Kidney epithelial cell (primary cell): Measurements from ENCODE around the gene UHMK1. TPM values are rescaled to one million over a fixed set of nuclear protein-coding genes. Genes with fewer than 3 reads are reported as not detected.

Experiments used
- DNase-seq: peaks from one replicate; pipeline ENCODE4 v3.0.0-alpha.2; 2010; ENCODE audit warnings: low read depth
- H3K27me3 ChIP-seq: 2 replicates; pipeline ENCODE4 v1.6.0; 2011; ENCODE audit warnings: low read length; ENCODE audit not compliant: control insufficient read depth, insufficient read depth
- H3K36me3 ChIP-seq: 2 replicates; pipeline ENCODE4 v1.5.1; 2011; ENCODE audit warnings: low read length; ENCODE audit not compliant: control insufficient read depth, insufficient read depth
- H3K4me3 ChIP-seq: 2 replicates; pipeline ENCODE4 v1.5.1; 2011; ENCODE audit warnings: low read depth, mild to moderate bottlenecking, control low read depth, low read length
- CTCF ChIP-seq: IDR thresholded peaks from 2 replicates; pipeline ENCODE4 v1.5.1; 2011; ENCODE audit warnings: mild to moderate bottlenecking, moderate library complexity, low read length, control low read depth, inconsistent platforms; ENCODE audit not compliant: insufficient read depth, poor library complexity, severe bottlenecking
- total RNA-seq: library from RNA; depleted of rRNA; stranded (reverse); fragments of >200 nt; gene quantifications from 2 replicates; pipeline ENCODE4 v1.2.3, GENCODE V29; 2015

Gene UHMK1
- total RNA-seq, 1 donor from 2014 or later: 61.2 TPM

DNA sequence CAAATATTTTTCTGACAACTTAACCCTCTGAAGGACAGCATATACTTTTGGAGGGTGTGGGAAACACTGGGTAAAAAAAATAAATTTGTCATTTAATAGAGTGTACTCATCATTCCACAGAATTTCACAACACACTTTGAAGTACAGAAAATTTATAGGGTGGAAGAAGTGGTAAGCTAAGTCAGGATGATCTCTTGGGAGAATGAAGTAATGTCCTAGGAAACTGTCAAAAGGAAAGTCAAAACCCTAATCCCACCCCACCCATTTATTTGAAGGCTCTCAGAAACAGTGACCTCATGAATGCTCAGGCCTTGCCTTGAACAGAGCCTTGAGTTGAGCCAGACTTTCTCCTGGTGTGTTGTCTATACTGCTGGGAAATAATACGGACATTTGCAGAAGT, 56.6 kb downstream of the UHMK1 start:
- DNase-seq: no peak
- no peak for TF ChIP-seq CTCF
- no peak overlapping the region for H3K4me3 ChIP-seq
- no peaks in the 10 kb centered on the region for H3K36me3 ChIP-seq
- H3K27me3 ChIP-seq: no peaks in the 10 kb centered on the region

DNA sequence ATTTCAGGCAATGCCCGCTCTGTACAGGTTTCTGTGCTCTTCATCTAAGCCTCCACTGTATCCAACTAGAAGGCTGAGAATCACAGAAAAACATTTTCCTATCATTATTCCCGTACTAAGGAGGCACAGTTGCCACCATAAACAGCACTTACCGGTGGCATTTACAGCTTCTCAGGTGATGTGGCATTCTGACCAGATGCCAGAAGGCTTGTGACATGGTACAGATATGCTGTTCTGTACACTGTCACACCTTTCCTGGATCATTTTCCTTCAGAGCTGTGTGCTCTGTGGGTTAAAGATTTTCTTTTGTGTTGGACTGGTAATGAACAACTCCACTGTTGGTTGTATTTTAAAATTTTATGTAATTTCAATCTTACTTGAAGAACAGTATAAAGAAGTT, 59.9 kb downstream of the UHMK1 start:
- DNase-seq: no peak
- Histone ChIP-seq H3K36me3 (no peaks in the 10 kb centered on the region), H3K27me3 (no peaks in the 10 kb centered on the region), H3K4me3 (no peak overlapping the region)
- TF ChIP-seq CTCF: no peak

DNA sequence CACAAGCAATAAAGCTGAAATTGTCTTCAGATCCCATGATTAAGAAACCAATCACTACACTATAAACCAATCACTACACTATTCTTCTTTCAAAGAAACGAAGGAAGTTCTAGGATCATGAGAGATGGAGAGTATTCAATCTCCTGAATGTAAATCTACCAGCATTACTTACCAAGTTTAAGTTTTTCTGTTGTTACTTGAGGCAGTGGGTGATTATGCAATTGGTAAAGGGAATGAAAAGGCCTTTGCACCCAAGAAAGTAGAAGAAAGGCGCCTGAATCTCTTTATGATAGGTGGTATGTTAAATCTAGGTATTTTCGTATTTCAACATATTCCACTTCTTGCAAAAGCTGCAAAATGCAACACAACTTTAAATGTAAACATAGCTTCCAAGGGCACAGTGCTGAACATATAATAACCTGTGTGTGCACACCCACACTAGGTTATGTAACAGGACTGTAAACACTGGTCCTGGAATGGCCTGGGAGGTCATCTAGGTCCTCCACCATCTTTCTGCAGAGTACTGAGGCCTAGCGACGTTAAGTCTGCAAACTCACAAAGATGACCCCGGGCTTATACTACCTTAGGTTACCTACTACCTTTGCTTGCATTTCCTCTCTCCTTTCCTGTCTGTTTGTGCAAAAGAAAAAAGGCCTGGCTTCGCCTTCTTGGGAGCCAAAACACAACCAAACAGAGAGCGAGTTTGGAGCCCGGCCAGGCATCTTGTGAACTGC, 62.9 kb downstream of the UHMK1 start:
- no peak for DNase-seq
- no peak for TF ChIP-seq CTCF
- no peaks in the 10 kb centered on the region for H3K36me3 ChIP-seq
- H3K4me3 ChIP-seq: peak overlapping the region; percentile 80
- H3K27me3 ChIP-seq: no peaks in the 10 kb centered on the region

DNA sequence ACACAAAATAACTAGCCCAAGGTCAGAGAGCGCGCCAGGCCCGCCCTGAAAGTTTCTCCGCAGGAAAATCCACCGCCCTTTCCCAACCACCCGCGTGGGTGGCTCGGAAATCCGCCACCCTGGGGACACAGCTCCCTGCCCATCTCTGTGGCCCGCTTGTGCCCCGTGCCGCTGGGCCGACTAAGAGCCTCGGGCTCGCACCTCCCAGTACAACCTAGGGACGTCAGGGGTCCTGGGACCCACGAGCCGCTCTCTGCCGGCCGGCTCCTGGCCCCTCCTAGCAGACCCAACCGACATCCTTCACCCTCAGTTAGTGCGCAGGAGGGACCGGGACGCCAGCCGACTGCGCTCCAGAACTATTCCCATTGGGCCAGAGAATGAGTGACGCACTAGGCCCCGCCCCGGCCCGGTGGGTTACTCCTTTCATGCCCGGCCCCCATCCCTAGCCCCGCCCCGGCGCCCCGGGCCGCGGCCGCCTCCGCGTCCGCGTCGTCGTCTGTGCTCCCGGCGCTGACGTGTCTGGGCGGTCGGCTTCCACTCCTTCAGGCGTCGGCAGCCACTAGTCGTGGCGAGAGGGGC, 63.5 kb downstream of the UHMK1 start:
- H3K4me3 ChIP-seq: peak overlapping the region; percentile 80
- no peak for TF ChIP-seq CTCF
- peak; percentile 70 for DNase-seq
- no peaks in the 10 kb centered on the region for H3K27me3 ChIP-seq
- no peaks in the 10 kb centered on the region for H3K36me3 ChIP-seq

- Histone ChIP-seq H3K36me3 (no peaks in the 10 kb centered on the region), H3K27me3 (no peaks in the 10 kb centered on the region), H3K4me3 (peak within 1 kb of the TSS; percentile 80)
- DNase-seq: no peak
- TF ChIP-seq CTCF: no peak
Measured at GRCh38 chr1:162561616-162562469, 64.2 kb downstream of the UHMK1 start, which contains the start of gene UAP1. TSS of gene UAP1 (plus strand) at chr1:162561722. CDS start at chr1:162566069, 4,347 bp downstream.
